ENCODE results near the gene FASTK. TPM values are rescaled to one million over a fixed set of nuclear protein-coding genes. Genes with fewer than 3 reads are reported as not detected.

Gene FASTK
- total and polyA plus RNA-seq, 12 donors, result 65.0 to 246 (median 77.1) TPM

DNA sequence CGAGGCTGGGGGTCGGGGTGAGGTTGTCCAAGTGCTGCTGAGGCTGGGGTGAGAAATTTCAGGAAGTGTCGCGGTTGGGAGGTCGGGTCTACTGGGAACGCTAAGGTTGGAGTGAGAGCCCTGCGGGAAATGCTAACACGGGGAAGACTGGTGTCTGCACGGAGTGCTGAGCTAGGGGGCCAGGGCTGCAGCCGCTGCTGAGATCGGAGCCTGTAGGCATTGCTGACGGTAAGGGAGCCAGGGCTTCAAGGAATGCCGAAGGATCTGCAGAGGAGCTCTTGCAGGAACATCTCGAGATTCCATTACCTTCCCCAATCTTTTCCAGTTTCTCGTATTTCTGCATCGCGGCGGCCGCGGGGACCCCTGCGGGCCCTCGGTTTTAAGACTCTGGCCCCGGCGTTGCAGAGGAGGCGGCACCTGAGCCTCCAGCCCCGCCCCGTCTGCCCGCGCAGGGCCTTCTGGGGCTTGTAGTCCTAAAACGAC, 23.1 kb downstream of the FASTK start, which contains the start of gene CDK5:
Gene CDK5 (minus strand): TSS at position 392 of the 483 bp plus-strand sequence. CDS start 49 bp downstream, at position 343.
- H3K9me3 ChIP-seq, result no peaks in the 10 kb centered on the region
- peak within 1 kb of the TSS; percentile 22 to 95 (median 88) for H3K4me3 ChIP-seq
- H3K4me1 ChIP-seq, result peaks cover 30 to 49% (median 45%) of the 10 kb centered on the region in 9 donors
- TF ChIP-seq, protein P1, sequence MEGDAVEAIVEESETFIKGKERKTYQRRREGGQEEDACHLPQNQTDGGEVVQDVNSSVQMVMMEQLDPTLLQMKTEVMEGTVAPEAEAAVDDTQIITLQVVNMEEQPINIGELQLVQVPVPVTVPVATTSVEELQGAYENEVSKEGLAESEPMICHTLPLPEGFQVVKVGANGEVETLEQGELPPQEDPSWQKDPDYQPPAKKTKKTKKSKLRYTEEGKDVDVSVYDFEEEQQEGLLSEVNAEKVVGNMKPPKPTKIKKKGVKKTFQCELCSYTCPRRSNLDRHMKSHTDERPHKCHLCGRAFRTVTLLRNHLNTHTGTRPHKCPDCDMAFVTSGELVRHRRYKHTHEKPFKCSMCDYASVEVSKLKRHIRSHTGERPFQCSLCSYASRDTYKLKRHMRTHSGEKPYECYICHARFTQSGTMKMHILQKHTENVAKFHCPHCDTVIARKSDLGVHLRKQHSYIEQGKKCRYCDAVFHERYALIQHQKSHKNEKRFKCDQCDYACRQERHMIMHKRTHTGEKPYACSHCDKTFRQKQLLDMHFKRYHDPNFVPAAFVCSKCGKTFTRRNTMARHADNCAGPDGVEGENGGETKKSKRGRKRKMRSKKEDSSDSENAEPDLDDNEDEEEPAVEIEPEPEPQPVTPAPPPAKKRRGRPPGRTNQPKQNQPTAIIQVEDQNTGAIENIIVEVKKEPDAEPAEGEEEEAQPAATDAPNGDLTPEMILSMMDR (IDR thresholded peaks at IDR 0.05), result no peak
- 0 to 1% methylated on average over 30 of the region's 30 CpGs for WGBS, 2 donors
- peaks cover 0 to 12% (median 0%) of the 10 kb centered on the region in 9 donors for H3K36me3 ChIP-seq
- peak within 1 kb of the TSS; percentile 94 to 98 (median 97) for H3K27ac ChIP-seq
- intact Hi-C loops (cut with DNase I), result loop anchor here in 2 of 10 donors (2.0 to 10.0 kb wide), 2 partner anchors 27 to 57 kb away; no protein-coding TSS in a partner anchor
- ATAC-seq (peak in 5 of 8 donors; percentile 0 to 1 (median 1)), DNase-seq (no peak)
- H3K27me3 ChIP-seq, result no peaks in the 10 kb centered on the region

DNA sequence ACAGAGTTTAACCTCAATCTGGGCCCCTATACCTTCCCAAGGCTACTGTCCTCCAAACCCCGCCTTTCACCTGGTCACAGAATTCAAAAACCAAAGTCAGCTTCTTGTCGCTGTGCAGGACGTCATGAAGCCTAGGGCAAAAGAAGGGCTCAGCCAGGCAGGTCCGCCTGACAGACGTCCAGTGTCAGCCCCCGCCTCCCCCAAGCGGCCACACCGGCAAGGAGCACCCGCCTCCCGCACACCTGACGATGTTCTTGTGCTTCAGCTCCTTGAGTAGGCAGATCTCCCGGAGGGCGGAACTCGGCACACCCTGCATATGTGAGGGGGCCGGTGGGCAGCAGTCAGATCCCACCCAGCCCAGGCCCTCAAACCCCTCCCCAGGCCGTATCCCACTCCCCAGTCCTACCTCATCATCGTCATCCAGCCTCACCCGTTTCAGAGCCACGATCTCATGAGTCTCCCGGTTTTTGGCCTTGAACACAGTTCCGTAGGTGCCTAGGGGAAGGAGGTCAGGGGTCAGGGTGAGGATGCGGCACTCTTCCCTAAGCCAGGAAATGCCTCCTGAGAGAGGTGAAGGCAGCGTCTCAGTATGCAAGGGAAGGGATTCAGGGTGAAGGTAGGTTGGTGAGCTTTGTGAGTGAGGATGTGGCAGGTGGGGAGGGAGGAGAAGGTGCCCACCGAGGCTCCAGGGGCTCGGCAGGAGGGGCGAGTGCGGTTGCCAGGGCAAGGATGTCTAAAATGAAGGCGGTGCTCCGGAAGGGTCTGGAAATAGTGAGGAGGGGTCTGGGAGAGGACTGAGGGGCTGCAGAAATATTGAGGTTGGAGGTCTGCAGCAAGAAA, 23.7 kb downstream of the FASTK start:
- peaks cover 26 to 42% (median 38%) of the 10 kb centered on the region in 9 donors for H3K4me1 ChIP-seq
- WGBS, 2 donors, result 40 to 41% methylated on average over 29 of the region's 29 CpGs
- intact Hi-C loops (cut with DNase I), result loop anchor here in 2 of 10 donors (2.0 to 10.0 kb wide), 2 partner anchors 26 to 58 kb away; no protein-coding TSS in a partner anchor
- DNase-seq (no peak), ATAC-seq (no peak)
- peaks cover 0 to 10% (median 0%) of the 10 kb centered on the region in 9 donors for H3K36me3 ChIP-seq
- H3K27ac ChIP-seq, result peak overlapping the region in 1 of 10 donors; percentile 98
- TF ChIP-seq, protein P1 (IDR thresholded peaks at IDR 0.05), result no peak
- peak overlapping the region; percentile 7 to 95 (median 74) for H3K4me3 ChIP-seq
- H3K27me3 ChIP-seq, result no peaks in the 10 kb centered on the region
- no peaks in the 10 kb centered on the region for H3K9me3 ChIP-seq

DNA sequence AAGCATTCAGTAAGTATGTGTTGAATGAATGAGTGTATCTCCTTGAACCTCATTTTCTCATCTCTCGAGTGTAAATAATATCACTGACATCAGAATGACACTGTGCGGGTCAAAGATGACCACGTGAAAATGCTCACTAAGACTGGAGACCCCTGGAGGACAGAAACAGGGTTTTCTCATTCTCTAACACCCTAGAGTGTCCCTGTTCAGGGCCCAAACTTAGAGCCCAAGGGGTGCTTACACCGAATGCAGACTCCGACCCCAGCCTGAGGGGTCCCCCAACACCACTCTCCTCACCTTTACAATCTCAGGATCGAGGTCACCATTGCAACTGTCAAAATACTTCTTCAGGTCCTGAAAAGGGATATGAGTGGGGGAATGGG, 24.3 kb downstream of the FASTK start:
- no peak overlapping the region for H3K27ac ChIP-seq
- no peaks in the 10 kb centered on the region for H3K27me3 ChIP-seq
- peaks cover 22 to 40% (median 33%) of the 10 kb centered on the region in 9 donors for H3K4me1 ChIP-seq
- WGBS, 2 donors, result 87 to 91% methylated on average over 6 of the region's 6 CpGs
- peaks cover 0 to 7% (median 0%) of the 10 kb centered on the region in 9 donors for H3K36me3 ChIP-seq
- ATAC-seq, result no peak
- no peak overlapping the region for H3K4me3 ChIP-seq
- TF ChIP-seq, protein P1 (IDR thresholded peaks at IDR 0.05), result no peak
- DNase-seq, result no peak
- intact Hi-C loops (cut with DNase I), result loop anchor here in 2 of 10 donors (2.0 to 10.0 kb wide), 2 partner anchors 25 to 59 kb away; no protein-coding TSS in a partner anchor
- no peaks in the 10 kb centered on the region for H3K9me3 ChIP-seq

DNA sequence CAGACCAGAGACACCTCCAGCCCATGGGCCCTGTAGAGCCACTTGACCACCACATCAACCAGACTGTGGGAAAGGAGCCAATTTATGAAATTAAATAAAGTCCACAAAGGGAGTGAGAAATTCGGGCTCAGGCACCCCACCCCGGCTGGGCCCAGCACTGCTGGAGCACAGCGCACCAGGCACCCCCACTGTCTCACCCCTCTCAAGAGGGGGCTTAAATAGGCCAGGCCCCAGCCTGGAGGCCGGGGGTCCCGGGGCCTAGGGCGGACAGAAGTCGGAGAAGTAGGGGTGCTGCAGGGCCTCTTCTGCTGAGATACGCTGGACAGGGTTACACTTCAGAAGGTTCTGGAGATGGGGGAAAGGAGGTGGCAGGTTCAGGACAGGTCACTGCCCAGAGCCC, 26.9 kb downstream of the FASTK start:
- Histone ChIP-seq H3K9me3 (no peaks in the 10 kb centered on the region), H3K36me3 (peaks cover 0 to 7% (median 0%) of the 10 kb centered on the region in 9 donors), H3K27me3 (peaks cover 0 to 15% (median 0%) of the 10 kb centered on the region in 7 donors), H3K4me1 (peaks cover 14 to 28% (median 23%) of the 10 kb centered on the region in 9 donors), H3K4me3 (no peak overlapping the region), H3K27ac (no peak overlapping the region)
- no peak for DNase-seq
- TF ChIP-seq, protein P1 (IDR thresholded peaks at IDR 0.05), result no peak
- intact Hi-C loops (cut with DNase I), result loop anchor here in 1 of 10 donors (10.0 kb wide), 1 partner anchor 61 kb away; no protein-coding TSS in a partner anchor
- 84 to 98% methylated on average over 8 of the region's 8 CpGs for WGBS, 2 donors
- ATAC-seq, result no peak
